Measurements from ENCODE around the gene AKAP3.

The AKAP3 gene

DNA sequence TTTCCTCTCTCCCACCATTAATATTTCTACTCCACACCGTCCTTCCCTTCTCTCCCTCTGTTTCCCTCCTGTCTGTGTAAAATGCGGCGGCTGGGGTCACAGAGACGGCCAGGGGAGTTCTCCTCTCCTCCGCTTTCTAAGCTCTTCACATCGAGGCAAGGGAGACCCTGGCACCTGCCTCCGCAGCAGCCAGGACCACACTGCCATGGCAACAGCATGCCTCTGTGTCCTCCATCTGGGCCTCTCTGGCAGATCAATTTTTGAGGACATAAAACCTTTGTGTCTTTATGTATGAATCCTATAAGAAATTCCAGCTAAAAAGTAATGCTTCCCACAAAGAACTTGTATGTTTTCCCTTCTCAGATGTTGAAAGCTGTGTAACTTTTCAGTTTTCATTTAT, 45.4 kb downstream of the AKAP3 start:
- no peak for DNase-seq (ENCODE audit: low read depth in 2 of 2, low spot score in 1 of 2)

DNA sequence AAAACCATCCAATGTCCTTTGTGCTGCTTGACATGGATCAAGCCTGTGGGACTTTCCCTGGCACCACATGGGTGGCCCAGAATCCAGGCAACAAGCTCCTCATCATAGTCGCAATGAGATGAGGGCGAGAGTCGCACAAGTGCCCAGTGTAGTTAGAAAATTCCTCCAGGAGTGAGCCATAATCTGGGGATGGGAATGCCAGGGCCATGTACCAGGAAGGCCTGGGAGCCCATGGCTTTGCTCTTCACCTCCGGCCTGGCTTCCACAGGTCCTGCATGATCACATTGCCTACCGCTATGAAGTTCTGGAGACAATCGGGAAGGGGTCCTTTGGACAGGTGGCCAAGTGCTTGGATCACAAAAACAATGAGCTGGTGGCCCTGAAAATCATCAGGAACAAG, 53.0 kb downstream of the AKAP3 start:
- no peak for DNase-seq (ENCODE audit: low read depth in 2 of 2, low spot score in 1 of 2)

DNA sequence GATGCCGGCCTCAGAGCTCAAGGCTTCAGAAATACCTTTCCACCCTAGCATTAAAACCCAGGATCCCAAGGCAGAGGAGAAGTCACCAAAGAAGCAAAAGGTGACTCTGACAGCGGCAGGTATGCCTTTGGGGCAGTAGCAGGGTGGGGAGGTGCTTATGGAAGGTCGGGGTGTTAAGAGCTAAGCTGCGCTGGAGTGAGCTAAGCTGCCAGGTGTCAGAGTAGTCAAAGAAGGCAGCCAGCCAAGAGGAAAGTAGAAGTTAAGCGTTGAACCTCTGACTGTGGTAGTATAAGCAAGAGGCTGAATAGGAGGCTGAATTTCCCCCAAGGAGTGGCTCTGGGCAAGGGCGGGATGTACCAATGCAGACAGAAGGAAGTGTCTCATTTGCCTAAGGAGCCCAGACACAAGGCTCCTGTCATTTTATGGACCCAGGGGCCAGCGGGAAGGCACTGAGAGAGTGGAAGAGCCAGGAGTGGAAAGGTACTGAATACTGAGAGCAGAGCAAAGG, 57.6 kb downstream of the AKAP3 start:
- no peak for DNase-seq (ENCODE audit: low read depth in 2 of 2, low spot score in 1 of 2)

DNA sequence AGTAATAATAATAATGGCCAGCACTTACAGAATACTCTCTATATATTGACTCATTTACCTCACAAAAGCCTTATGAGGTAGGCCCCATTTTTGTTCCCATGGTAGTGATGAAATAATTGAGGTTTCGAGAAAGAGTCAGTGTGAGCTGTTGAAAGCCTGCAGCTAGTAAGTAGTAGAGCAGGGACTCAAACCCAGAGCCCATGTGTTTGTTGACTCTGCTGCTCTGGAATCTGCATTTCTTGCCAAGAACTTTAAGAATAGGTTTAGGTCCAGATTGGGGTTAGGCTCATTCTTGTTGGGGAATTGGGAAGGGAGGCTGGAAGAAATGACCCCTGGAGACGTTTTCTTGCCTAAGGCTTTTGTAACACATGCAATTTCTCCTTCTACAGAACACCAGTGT, 58.9 kb downstream of the AKAP3 start:
- no peak for DNase-seq (ENCODE audit: low read depth in 2 of 2, low spot score in 1 of 2)

DNA sequence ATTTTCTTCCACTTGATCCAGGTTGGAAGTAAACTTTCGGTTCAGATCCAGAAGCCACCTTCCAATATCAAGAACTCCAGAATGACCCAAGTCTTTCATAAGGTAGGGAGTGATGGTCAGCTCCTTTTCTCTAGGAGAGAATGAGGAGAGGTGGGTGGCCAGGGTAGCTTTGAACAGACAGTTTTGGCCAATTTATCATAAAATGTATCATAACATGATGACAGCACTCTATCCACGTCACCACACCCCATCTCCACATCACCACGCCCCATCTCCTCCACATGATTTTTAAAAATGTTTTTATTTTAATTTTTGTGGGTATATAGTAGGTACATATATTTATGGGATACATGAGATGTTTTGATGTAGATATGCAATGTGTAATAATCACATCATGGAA, 59.9 kb downstream of the AKAP3 start:
- DNase-seq (ENCODE audit: low read depth in 2 of 2, low spot score in 1 of 2), result no peak

DNA sequence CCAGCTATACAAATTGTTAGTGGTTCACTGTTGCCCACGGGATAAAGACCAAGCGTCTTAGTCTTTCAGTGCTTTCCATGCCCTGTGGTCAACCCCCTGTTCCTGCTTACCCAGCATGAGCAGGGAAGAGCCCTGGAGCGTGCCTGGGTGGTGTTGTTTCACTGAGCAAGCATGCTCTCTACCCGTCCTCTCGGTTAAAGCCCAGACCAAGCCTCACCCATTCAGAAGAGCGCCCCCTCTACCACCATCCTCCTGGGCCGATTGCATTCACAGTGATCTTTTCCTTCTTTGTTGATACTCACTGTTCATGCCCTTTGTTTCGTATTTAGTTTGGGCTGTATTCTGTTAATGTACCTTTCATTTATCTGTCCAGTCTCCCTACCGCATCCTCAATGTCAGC, 61.7 kb downstream of the AKAP3 start:
- DNase-seq (ENCODE audit: low read depth in 2 of 2, low spot score in 1 of 2), result no peak

DNA sequence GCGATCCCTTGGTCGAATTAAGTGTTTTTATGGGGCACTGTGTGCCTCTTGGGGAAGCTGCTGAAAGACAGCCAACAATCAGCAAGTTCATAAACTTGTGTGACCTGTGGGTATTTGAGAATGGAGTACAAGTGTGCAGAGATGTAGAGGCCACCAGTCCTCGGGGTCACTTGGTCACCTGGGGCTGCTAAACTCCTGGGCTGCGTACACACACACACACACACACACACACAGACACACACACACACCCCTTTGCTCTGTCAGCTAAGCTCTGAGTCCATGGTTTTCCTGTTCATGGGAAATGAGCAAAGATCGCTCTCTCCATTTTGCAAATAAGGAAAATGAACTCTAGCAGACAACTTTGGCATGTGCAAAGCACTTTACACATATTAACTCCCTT, 62.4 kb downstream of the AKAP3 start:
- DNase-seq (ENCODE audit: low read depth in 2 of 2, low spot score in 1 of 2), result no peak

DNA sequence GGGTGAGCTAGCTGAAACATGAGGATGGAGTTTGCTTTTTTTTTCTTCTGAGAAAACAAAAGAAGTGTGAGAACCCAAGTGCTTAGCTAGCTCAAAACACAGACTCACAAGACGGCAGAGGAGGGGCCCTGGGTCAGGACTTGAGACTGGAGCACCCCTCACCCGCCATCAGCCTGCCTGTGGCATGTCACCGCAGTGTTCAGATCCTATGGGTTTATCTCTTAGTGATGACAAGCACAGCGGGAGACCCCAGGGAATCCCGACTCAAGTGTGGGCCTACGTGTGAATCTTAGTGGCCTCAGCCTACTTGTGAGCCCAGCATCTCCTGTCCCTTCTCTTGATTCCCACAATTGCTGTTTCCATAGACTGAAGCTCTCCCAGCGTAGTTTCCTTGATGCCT, 64.0 kb downstream of the AKAP3 start:
- no peak for DNase-seq (ENCODE audit: low read depth in 2 of 2, low spot score in 1 of 2)

DNA sequence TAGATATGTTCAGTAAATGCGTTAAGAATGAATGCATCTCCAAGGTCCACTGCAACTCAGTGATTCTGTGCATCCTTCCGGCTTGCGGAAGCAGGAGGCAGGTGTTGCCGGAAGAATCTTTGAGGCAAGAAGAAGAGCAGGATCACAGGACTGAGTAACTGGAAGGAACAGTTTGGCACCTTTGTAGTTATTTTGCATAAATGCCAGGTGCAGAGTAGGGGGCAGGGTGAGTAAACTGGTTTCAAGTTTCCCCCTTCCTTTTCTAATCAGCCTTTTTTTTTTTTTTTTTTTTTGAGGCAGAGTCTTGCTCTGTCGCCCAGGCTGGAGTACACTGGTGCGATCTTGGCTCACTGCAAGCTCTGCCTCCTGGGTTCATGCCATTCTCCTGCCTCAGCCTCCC, 64.6 kb downstream of the AKAP3 start:
- no peak for DNase-seq (ENCODE audit: low read depth in 2 of 2, low spot score in 1 of 2)

DNA sequence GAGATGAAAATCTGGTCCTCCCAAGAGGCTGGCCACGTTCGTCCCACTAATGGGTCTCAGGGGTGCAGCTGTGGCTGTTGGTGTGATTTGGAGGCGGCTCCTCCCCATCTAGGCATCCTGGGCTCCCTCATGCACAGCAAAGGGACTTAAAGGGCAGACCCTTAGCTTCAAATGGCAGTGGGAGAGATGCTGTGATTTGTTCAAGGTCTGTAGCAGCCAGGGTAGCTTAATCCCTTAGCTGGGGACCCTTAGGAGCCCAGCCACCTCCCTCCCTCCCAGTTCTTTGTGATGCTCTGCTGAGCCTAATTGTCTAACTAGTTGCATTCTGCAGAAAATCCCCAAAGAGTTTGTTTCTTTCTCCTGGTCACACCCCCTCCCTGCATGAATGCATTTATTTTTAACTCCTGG, 68.6 kb downstream of the AKAP3 start:
- DNase-seq (ENCODE audit: low read depth in 2 of 2, low spot score in 1 of 2), result no peak

DNA sequence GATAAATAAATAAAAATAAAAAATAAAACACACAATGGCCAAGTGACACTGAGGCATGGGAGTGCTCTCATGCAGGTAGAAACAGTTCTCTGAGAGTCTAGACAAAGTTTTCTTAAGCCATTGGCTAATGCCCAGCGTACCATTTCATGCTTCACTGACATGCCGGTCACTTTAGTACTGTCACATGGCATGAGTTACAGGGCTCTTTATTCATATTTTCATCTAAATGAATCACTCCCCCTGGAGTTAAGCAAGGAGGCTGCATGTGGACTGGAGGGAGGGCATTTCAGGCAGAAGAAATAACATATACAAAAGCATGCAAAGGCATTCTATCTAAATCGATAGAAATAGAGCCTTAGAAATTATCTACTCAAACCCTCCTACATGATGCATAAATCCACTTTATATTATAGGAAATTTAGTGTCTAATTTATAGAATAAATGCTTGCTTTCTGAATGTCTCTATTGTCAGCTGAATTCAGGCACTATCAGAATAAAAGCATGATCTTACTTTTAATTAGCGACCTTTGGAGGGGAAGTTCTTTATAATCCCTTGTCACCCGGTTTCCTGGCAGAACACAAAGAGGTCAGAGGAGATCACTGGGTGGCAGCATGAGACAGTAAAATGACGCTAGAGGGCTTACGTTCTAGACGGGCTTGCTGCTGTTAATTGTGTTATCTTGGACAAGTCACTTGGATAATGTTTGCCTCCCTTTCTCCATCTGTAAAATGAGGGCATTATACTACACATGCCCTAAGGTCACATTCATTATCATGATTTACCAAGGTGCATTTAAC, 69.3 kb downstream of the AKAP3 start:
- no peak for DNase-seq (ENCODE audit: low read depth in 2 of 2, low spot score in 1 of 2)

DNA sequence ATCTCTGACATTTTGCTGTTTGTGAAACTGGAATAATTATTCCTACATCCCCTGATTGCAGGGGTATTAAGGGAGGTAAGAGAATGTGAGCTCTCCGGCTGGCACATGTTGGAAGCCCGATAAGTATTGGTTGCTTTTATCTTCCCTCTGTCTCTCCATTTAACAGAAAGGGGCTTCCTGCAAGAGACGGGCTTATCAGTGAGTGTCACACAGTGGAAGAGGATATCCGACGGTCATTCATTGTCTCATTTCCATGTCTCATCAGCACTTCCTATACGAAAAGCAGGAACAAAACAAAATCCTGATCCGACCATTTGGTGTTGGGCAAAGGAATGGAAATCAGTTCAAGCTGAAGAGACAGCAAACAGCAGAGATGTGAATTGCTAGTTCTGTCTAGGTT, 76.2 kb downstream of the AKAP3 start:
- no peak for DNase-seq (ENCODE audit: low read depth in 2 of 2, low spot score in 1 of 2)

DNA sequence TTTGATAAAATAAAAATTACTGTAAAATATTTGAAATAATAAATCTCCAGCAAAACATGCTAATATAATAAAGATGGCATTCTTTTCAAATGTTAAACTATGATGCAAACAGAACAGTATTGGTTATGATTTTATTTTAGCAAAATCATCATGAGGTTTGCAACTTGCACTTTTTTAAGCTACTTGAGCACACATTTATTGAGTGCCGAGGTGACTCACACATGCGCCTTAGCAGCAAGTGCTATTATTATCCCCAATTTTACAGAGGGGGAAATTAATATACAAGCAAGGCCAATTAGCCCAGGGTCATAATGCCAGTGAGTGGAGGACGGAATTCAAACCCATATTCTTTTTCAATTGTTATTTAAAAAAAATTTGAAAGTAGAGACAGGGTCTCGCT, 79.6 kb downstream of the AKAP3 start:
- DNase-seq (ENCODE audit: low read depth in 2 of 2, low spot score in 1 of 2), result no peak

DNA sequence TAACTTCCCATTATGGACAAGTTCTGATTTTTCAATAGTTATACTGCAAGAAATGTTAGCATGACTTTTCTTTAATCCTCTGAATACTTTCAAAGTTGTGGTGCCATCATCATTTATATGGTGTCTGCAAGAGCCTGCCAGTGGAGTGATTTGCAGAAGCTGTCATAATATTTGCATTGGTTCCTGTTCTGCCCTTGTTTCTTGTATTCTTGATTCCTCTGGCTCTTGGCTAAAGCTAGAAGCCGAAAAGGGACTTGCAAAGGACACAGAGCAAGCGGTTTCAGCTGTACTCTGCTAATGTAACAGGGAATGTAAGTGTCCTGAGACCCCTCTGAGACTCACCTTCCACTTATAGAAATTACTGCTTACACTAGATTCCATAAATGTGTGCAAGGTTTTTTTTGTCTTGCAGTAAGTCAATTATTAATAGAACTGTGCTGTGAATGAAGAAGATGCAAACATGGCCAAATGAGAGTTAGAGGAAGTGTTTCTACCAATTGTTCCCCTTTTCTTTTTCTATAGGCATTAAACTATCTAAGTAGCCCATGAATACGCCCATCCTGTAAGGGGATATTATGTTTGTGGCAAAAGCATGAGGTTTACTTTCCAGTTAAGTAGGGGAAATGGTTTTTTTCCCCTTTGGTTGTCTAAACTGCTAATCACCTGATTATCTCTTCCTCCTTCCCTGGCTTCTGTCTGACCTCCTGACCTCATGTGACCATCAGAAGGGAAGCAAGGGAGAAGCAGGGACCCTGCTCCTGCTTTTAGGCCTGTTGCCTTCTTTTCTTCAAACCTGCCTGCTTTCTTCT, 81.6 kb downstream of the AKAP3 start:
- DNase-seq (ENCODE audit: low read depth in 2 of 2, low spot score in 1 of 2), result no peak

DNA sequence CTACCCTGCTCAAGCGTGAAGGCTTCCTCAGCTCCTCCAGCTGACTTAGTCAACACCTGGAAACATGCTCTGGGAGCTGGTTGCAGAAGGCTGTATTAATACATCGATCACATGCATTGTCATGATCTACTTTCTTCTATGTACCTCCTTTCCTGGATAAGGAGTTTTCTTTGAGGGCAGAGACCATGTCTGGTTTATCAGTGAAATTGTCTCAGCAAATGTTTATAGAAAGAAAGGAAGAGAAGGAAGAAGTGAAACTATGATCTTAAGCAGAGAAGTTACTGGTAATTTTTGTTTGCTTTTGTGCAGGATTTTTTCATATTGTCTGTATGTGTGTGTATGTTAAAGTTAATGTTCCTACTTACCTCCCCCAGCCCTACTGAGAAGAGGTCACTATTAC, 82.4 kb downstream of the AKAP3 start:
- no peak for DNase-seq (ENCODE audit: low read depth in 2 of 2, low spot score in 1 of 2)
